Central memory CD4-positive, alpha-beta T cell (primary cell): Measurements from ENCODE around the gene ZBED2.
"Not testable (repeated sequence)": the region's sequence is repeated elsewhere in the genome, so short reads cannot be mapped to it uniquely, and the experiment has no call there.

Source experiments
- DNase-seq: peaks from one replicate; pipeline ENCODE4 v3.0.0; 2022
- total RNA-seq, 3 experiments: gene quantifications; one replicate each; lab custom pipeline; 2026; lab: John Stamatoyannopoulos, UW

ZBED2 gene
- 0.16 to 310 (median 0.19) reads per million in 3 experiments for total RNA-seq

GRCh38 chr3:111595232-111595631 is at the start of gene ZBED2:
ZBED2 (minus strand) TSS chr3:111595346; CDS start chr3:111594201, 1,145 bp downstream.
- no peak for DNase-seq

GRCh38 chr3:111639316-111639715 is 44.2 kb upstream of the ZBED2 start:
- DNase-seq = no peak

GRCh38 chr3:111636366-111636885 is 41.3 kb upstream of the ZBED2 start:
- DNase-seq = no peak

GRCh38 chr3:111635403-111635802 is 40.3 kb upstream of the ZBED2 start:
- no peak for DNase-seq

GRCh38 chr3:111630638-111631037 is 35.5 kb upstream of the ZBED2 start:
- DNase-seq = not testable (repeated sequence)

- DNase-seq = not testable (repeated sequence)
Measured at GRCh38 chr3:111629018-111629417, 33.9 kb upstream of the ZBED2 start.

GRCh38 chr3:111627092-111627491 is 31.9 kb upstream of the ZBED2 start:
- DNase-seq = no peak

- no peak for DNase-seq
Measured at GRCh38 chr3:111621535-111621934, 26.4 kb upstream of the ZBED2 start.

GRCh38 chr3:111619833-111620232 is 24.7 kb upstream of the ZBED2 start:
- no peak for DNase-seq

- DNase-seq = no peak
Measured at GRCh38 chr3:111618945-111619344, 23.8 kb upstream of the ZBED2 start.

GRCh38 chr3:111617912-111618601 is 22.9 kb upstream of the ZBED2 start:
- DNase-seq = no peak

- no peak for DNase-seq
Measured at GRCh38 chr3:111617406-111617805, 22.3 kb upstream of the ZBED2 start.

GRCh38 chr3:111616417-111617105 is 21.4 kb upstream of the ZBED2 start:
- DNase-seq = peak; percentile 79

GRCh38 chr3:111615880-111616279 is 20.7 kb upstream of the ZBED2 start:
- DNase-seq = no peak

- no peak for DNase-seq
Measured at GRCh38 chr3:111613294-111613693, 18.1 kb upstream of the ZBED2 start.

- no peak for DNase-seq
Measured at GRCh38 chr3:111610612-111611054, 15.5 kb upstream of the ZBED2 start.

GRCh38 chr3:111610189-111610588 is 15.0 kb upstream of the ZBED2 start:
- peak; percentile 87 for DNase-seq

- no peak for DNase-seq
Measured at GRCh38 chr3:111609700-111610099, 14.6 kb upstream of the ZBED2 start.

GRCh38 chr3:111608383-111608782 is 13.2 kb upstream of the ZBED2 start:
- DNase-seq = no peak

- DNase-seq = no peak
Measured at GRCh38 chr3:111607240-111607920, 12.2 kb upstream of the ZBED2 start.

GRCh38 chr3:111605493-111605892 is 10.3 kb upstream of the ZBED2 start:
- DNase-seq = no peak

GRCh38 chr3:111605018-111605417 is 9.9 kb upstream of the ZBED2 start:
- no peak for DNase-seq

GRCh38 chr3:111604119-111604518 is 9.0 kb upstream of the ZBED2 start:
- DNase-seq = no peak
